ENCODE results near the gene RALGAPA1.

- TF ChIP-seq CTCF (IDR thresholded peaks at IDR 0.05) (no peak), POLR2A (IDR thresholded peaks at IDR 0.05) (no peak)
These were observed 42.7 kb upstream of the RALGAPA1 start for GRCh38 chr14:35851823-35852222.
